Mammary epithelial cell (primary cell): ENCODE results near the gene DACH1.

Experiments
- EZH2 ChIP-seq: IDR thresholded peaks from 2 replicates; pipeline ENCODE4 v1.6.1; 2012; ENCODE audit warnings: low read length, inconsistent platforms, borderline replicate concordance
- TF ChIP-seq, protein P1 (sequence below), 2 donors: IDR thresholded peaks in 1 of 2; conservative IDR thresholded peaks in 1 of 2; 2 replicates each; pipeline ENCODE4 v1.5.1; 2011 to 2012; ENCODE audit warnings: inconsistent platforms in 2 of 2, low read length in 2 of 2, mild to moderate bottlenecking in 2 of 2, control low read depth in 1 of 2, low read depth in 1 of 2; ENCODE audit not compliant: insufficient read depth in 1 of 2; ENCODE audit errors: extremely low read depth in 1 of 2

GRCh38 chr13:71536201-71536600, 330.8 kb downstream of the DACH1 start:
- no peak for TF ChIP-seq EZH2
- TF ChIP-seq, protein P1, sequence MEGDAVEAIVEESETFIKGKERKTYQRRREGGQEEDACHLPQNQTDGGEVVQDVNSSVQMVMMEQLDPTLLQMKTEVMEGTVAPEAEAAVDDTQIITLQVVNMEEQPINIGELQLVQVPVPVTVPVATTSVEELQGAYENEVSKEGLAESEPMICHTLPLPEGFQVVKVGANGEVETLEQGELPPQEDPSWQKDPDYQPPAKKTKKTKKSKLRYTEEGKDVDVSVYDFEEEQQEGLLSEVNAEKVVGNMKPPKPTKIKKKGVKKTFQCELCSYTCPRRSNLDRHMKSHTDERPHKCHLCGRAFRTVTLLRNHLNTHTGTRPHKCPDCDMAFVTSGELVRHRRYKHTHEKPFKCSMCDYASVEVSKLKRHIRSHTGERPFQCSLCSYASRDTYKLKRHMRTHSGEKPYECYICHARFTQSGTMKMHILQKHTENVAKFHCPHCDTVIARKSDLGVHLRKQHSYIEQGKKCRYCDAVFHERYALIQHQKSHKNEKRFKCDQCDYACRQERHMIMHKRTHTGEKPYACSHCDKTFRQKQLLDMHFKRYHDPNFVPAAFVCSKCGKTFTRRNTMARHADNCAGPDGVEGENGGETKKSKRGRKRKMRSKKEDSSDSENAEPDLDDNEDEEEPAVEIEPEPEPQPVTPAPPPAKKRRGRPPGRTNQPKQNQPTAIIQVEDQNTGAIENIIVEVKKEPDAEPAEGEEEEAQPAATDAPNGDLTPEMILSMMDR (conservative IDR thresholded peaks at IDR 0.05 in 1 of 2, IDR thresholded peaks at IDR 0.05 in 1 of 2; ENCODE audit: extremely low read depth in 1 of 2, insufficient read depth in 1 of 2, low read depth in 1 of 2, low read length in 2 of 2): no peak
